ENCODE results near the gene PTPA. TPM values are rescaled to one million over a fixed set of nuclear protein-coding genes. Genes with fewer than 3 reads are reported as not detected.

PTPA gene
- total and polyA plus RNA-seq, 2 donors (not counting 1 experiment from before 2014, with no cell fraction given) = 35.0 to 73.9 TPM

- H3K36me3 ChIP-seq (replicated peaks in 1 of 2; ENCODE audit: control extremely low read depth in 1 of 2, control insufficient read depth in 1 of 2, extremely low read depth in 1 of 2, insufficient read depth in 2 of 2, low read length in 1 of 2) = no peaks in the 10 kb centered on the region
- no peaks in the 10 kb centered on the region for H4K20me1 ChIP-seq (ENCODE audit: control insufficient read depth, insufficient read depth, low read length, poor library complexity, severe bottlenecking)
- Mint-ChIP-seq H3K27me3 (peaks cover 18% of the 10 kb centered on the region), H3K4me3 (no peak overlapping the region), H3K27ac (no peak overlapping the region), H3K9me3 (ENCODE audit: insufficient read depth) (no peaks in the 10 kb centered on the region), H3K4me1 (peaks cover 21% of the 10 kb centered on the region)
- H3K79me2 ChIP-seq (ENCODE audit: control insufficient read depth, insufficient read depth, low read length) = no peaks in the 10 kb centered on the region
- H3K4me2 ChIP-seq (replicated peaks; ENCODE audit: low read depth, low read length, poor library complexity, severe bottlenecking) = no peak overlapping the region
- ATAC-seq (ENCODE audit: low read depth) (no peak), DNase-seq (no peak)
- H3K4me3 ChIP-seq (ENCODE audit: control extremely low read depth in 1 of 5, extremely low read depth in 1 of 5, insufficient read depth in 1 of 5, low read depth in 2 of 5, low read length in 4 of 5) = no peak overlapping the region
- POLR2A ChIA-PET = interaction anchor here (3.3 kb wide), 1 partner anchor 34 kb away, joined by 15 read pairs; no protein-coding TSS in a partner anchor
- CTCF ChIA-PET = interaction anchor here (0.5 to 22.0 kb wide), 15 partner anchors 10 to 467 kb away, joined by 3 to 382 read pairs (median 3); partner anchors contain the start of gene NTMT1
- H3K4me1 ChIP-seq (ENCODE audit: control insufficient read depth in 2 of 2, insufficient read depth in 2 of 2, low read length in 2 of 2) = peaks cover 17 to 30% of the 10 kb centered on the region in 2 donors
- peaks cover 0 to 22% (median 12%) of the 10 kb centered on the region in 4 experiments for H3K27me3 ChIP-seq (replicated peaks in 1 of 4; ENCODE audit: control extremely low read depth in 1 of 4, control insufficient read depth in 3 of 4, insufficient read depth in 4 of 4, low read length in 3 of 4)
- no peak overlapping the region for H2AFZ ChIP-seq (ENCODE audit: insufficient read depth, low read depth, low read length, poor library complexity, severe bottlenecking)
- no peaks in the 10 kb centered on the region for H3K9me3 ChIP-seq (ENCODE audit: control extremely low read depth in 1 of 3, control insufficient read depth in 2 of 3, insufficient read depth in 1 of 3, low read length in 2 of 3)
- intact Hi-C loops (cut with micrococcal nuclease) = loop anchor here (10.0 kb wide), 1 partner anchor 212 kb away; no protein-coding TSS in a partner anchor
- TF ChIP-seq EZH2 (IDR thresholded peaks at IDR 0.05; ENCODE audit: borderline replicate concordance, insufficient read depth, low read depth, low read length, poor library complexity, severe bottlenecking) = no peak
- no peak for TF ChIP-seq CTCF (IDR thresholded peaks at IDR 0.05)
- no peak overlapping the region for H3K27ac ChIP-seq (ENCODE audit: low read length in 2 of 2)
- 90% methylated on average over 3 of the region's 5 CpGs for WGBS (ENCODE audit: insufficient coverage)
- H3K9ac ChIP-seq (ENCODE audit: low read length) = no peak overlapping the region
These were observed 61.6 kb downstream of the PTPA start for GRCh38 chr9:129172816-129173215.
